H1 (cell line): Measurements from ENCODE around the gene LTO1. TPM values are rescaled to one million over a fixed set of nuclear protein-coding genes. Genes with fewer than 3 reads are reported as not detected.
A peak's percentile ranks its signal among the peaks of the same experiment; 100 is the strongest.

Source experiments
- CTCF ChIA-PET: fragments of 300-600 bp; sonication (Branson Sonifier 250); formaldehyde crosslinking; loops from one replicate; lab custom pipeline; 2021; ENCODE audit not compliant: partially characterized antibody; lab: Charles Lee
- POLR2A ChIA-PET: fragments of 300-600 bp; sonication (Branson Sonifier 250); formaldehyde crosslinking; loops from one replicate; lab custom pipeline; 2021; ENCODE audit warnings: inconsistent platforms; ENCODE audit not compliant: partially characterized antibody; lab: Charles Lee
- DNase-seq, 2 experiments: peaks; one replicate each; pipeline versions ENCODE4 v3.0.0 to v3.0.0-alpha.2; 2010 to 2022; ENCODE audit warnings: low spot score in 2 of 2, low read depth in 1 of 2, mixed read lengths in 1 of 2
- FAIRE-seq: peaks from 2 replicates; lab custom pipeline; 2011; peaks lifted over from hg19 to GRCh38; lab: Jason Lieb, UNC
- H2AFZ ChIP-seq: 2 replicates; pipeline ENCODE4 v1.8.1; 2012; ENCODE audit warnings: low read length, inconsistent platforms
- H2AK5ac ChIP-seq: 2 replicates; pipeline ENCODE4 v1.6.1; 2013; ENCODE audit warnings: low read depth, low read length
- H2BK120ac ChIP-seq: replicated peaks from 2 replicates; pipeline ENCODE3; 2013; ENCODE audit warnings: low read depth, low read length, inconsistent platforms
- H2BK12ac ChIP-seq: 2 replicates; pipeline ENCODE4 v1.6.1; 2013; ENCODE audit warnings: low read depth, low read length
- H2BK15ac ChIP-seq: 2 replicates; pipeline ENCODE4 v1.6.1; 2013; ENCODE audit warnings: low read length
- H2BK20ac ChIP-seq: 2 replicates; pipeline ENCODE4 v1.6.1; 2013; ENCODE audit warnings: low read length
- H2BK5ac ChIP-seq: 2 replicates; pipeline ENCODE4 v1.6.1; 2013; ENCODE audit warnings: low read depth, low read length
- H3K14ac ChIP-seq: 2 replicates; pipeline ENCODE4 v1.6.1; 2013; ENCODE audit warnings: inconsistent platforms; ENCODE audit not compliant: insufficient read length
- H3K18ac ChIP-seq: 2 replicates; pipeline ENCODE4 v1.6.1; 2013; ENCODE audit warnings: low read length; ENCODE audit errors: extremely low read depth
- H3K23ac ChIP-seq: 2 replicates; pipeline ENCODE4 v1.6.1; 2013; ENCODE audit warnings: inconsistent platforms; ENCODE audit not compliant: insufficient read length
- H3K23me2 ChIP-seq: 2 replicates; pipeline ENCODE4 v1.6.1; 2013; ENCODE audit warnings: low read depth, low read length
- H3K27ac ChIP-seq: 2 replicates; pipeline ENCODE4 v1.6.1; 2011; ENCODE audit warnings: low read depth, low read length, inconsistent platforms
- H3K27me3 ChIP-seq, 4 experiments: replicated peaks in 1 of 4; 1 replicate in 1 of 4; 2 replicates in 3 of 4; pipeline versions ENCODE4 v1.6.1 to v1.8.1; 2011 to 2013; ENCODE audit warnings: low read length in 3 of 4, mild to moderate bottlenecking in 3 of 4, inconsistent platforms in 2 of 4, mixed read lengths in 2 of 4, moderate library complexity in 1 of 4; ENCODE audit not compliant: control insufficient read depth in 3 of 4, insufficient read depth in 3 of 4; ENCODE audit errors: extremely low read depth in 1 of 4
- H3K36me3 ChIP-seq, 4 experiments: 2 replicates each; pipeline versions ENCODE4 v1.6.1 to v1.8.1; 2011 to 2013; ENCODE audit warnings: mild to moderate bottlenecking in 4 of 4, low read length in 3 of 4, moderate library complexity in 2 of 4, control low read depth in 1 of 4, inconsistent platforms in 1 of 4; ENCODE audit not compliant: insufficient read depth in 4 of 4, control insufficient read depth in 2 of 4
- H3K4ac ChIP-seq: replicated peaks from 2 replicates; pipeline ENCODE3; 2013; ENCODE audit warnings: low read length, low read depth, mixed read lengths, inconsistent platforms; ENCODE audit not compliant: insufficient read length
- H3K4me1 ChIP-seq, 4 experiments: replicated peaks in 1 of 4; 1 replicate in 1 of 4; 2 replicates in 3 of 4; pipeline versions ENCODE4 v1.6.1 to v1.8.1; 2011 to 2013; ENCODE audit warnings: low read length in 3 of 4, inconsistent platforms in 2 of 4, mixed read lengths in 1 of 4; ENCODE audit not compliant: insufficient read depth in 4 of 4, control insufficient read depth in 3 of 4
- H3K4me2 ChIP-seq, 2 experiments: 2 replicates each; pipeline versions ENCODE4 v1.6.1 to v1.8.1; 2011 to 2013; ENCODE audit warnings: low read depth in 2 of 2, low read length in 2 of 2, control low read depth in 1 of 2, inconsistent platforms in 1 of 2, mild to moderate bottlenecking in 1 of 2; ENCODE audit not compliant: insufficient read depth in 1 of 2
- H3K4me3 ChIP-seq, 4 experiments: fragments of 200-600, 300-600 bp in 1 of 4; sonication (generic), shearing (Covaris generic), sonication (Bioruptor Twin) in 1 of 4; 2 replicates each; pipeline versions ENCODE4 v1.5.1 to v1.8.1; 2011 to 2016; ENCODE audit warnings: low read length in 4 of 4, low read depth in 3 of 4, control low read depth in 2 of 4, inconsistent platforms in 2 of 4, mild to moderate bottlenecking in 2 of 4, mixed read lengths in 1 of 4, moderate library complexity in 1 of 4; ENCODE audit not compliant: insufficient read depth in 2 of 4; ENCODE audit errors: extremely low read depth in 1 of 4
- H3K56ac ChIP-seq: replicated peaks from 2 replicates; pipeline ENCODE3; 2013; ENCODE audit warnings: low read depth, mild to moderate bottlenecking, mixed read lengths, low read length, inconsistent platforms; ENCODE audit not compliant: insufficient read length
- H3K79me1 ChIP-seq: 2 replicates; pipeline ENCODE4 v1.6.1; 2013; ENCODE audit warnings: low read depth, low read length, control low read depth
- H3K79me2 ChIP-seq, 2 experiments: 2 replicates each; pipeline versions ENCODE4 v1.6.1 to v1.8.1; 2012 to 2013; ENCODE audit warnings: low read length in 2 of 2, mild to moderate bottlenecking in 2 of 2, inconsistent platforms in 1 of 2; ENCODE audit not compliant: insufficient read depth in 2 of 2, control insufficient read depth in 1 of 2
- H3K9ac ChIP-seq, 4 experiments: replicated peaks in 1 of 4; 1 replicate in 1 of 4; 2 replicates in 3 of 4; pipeline versions ENCODE4 v1.6.1 to v1.8.1; 2011 to 2013; ENCODE audit warnings: low read depth in 3 of 4, low read length in 3 of 4, control low read depth in 2 of 4, mild to moderate bottlenecking in 2 of 4, moderate library complexity in 2 of 4, inconsistent platforms in 1 of 4; ENCODE audit errors: extremely low read depth in 1 of 4
- H3K9me3 ChIP-seq, 2 experiments: 2 replicates each; pipeline versions ENCODE4 v1.6.1 to v1.8.1; 2012 to 2013; ENCODE audit warnings: mild to moderate bottlenecking in 2 of 2, moderate library complexity in 2 of 2, control low read depth in 1 of 2, inconsistent platforms in 1 of 2, low read depth in 1 of 2, low read length in 1 of 2, mixed read lengths in 1 of 2; ENCODE audit not compliant: insufficient read depth in 2 of 2
- H4K20me1 ChIP-seq, 2 experiments: replicated peaks in 1 of 2; 2 replicates each; pipeline versions ENCODE3 to v1.8.1; 2011 to 2013; ENCODE audit warnings: inconsistent platforms in 2 of 2, low read length in 2 of 2, mild to moderate bottlenecking in 1 of 2; ENCODE audit not compliant: insufficient read depth in 2 of 2, control insufficient read depth in 1 of 2
- H4K5ac ChIP-seq: 2 replicates; pipeline ENCODE4 v1.6.1; 2013; ENCODE audit warnings: low read length, low read depth, mixed read lengths, inconsistent platforms; ENCODE audit not compliant: insufficient read length
- H4K8ac ChIP-seq: 2 replicates; pipeline ENCODE4 v1.8.0; 2013; ENCODE audit warnings: mild to moderate bottlenecking, moderate library complexity, low read length, inconsistent platforms; ENCODE audit not compliant: insufficient read depth; ENCODE audit errors: extremely low read depth
- H4K91ac ChIP-seq: replicated peaks from 2 replicates; pipeline ENCODE3; 2013; ENCODE audit warnings: low read length, mixed read lengths, inconsistent platforms; ENCODE audit not compliant: insufficient read length
- CEBPB ChIP-seq: IDR thresholded peaks from 2 replicates; pipeline ENCODE4 v1.6.1; 2012; ENCODE audit warnings: low read depth, low read length
- CHD2 ChIP-seq: IDR thresholded peaks from 2 replicates; pipeline ENCODE4 v1.6.1; 2012; ENCODE audit warnings: low read length, improper control_type of control experiment
- EGR1 ChIP-seq: IDR thresholded peaks from 2 replicates; pipeline ENCODE4 v1.6.1; 2011; ENCODE audit warnings: low read depth, low read length, borderline replicate concordance
- HDAC6 ChIP-seq: IDR thresholded peaks from one replicate; pipeline ENCODE4 v1.7.1; 2012; ENCODE audit warnings: low read depth, mild to moderate bottlenecking, inconsistent platforms, low read length, moderate library complexity
- JUN ChIP-seq: IDR thresholded peaks from 2 replicates; pipeline ENCODE4 v1.6.1; 2011; ENCODE audit warnings: low read depth, mild to moderate bottlenecking, improper control_type of control experiment, low read length
- JUND ChIP-seq: IDR thresholded peaks from 2 replicates; pipeline ENCODE4 v1.6.1; 2011; ENCODE audit warnings: mild to moderate bottlenecking, improper control_type of control experiment, low read length
- MAFK ChIP-seq: IDR thresholded peaks from 2 replicates; pipeline ENCODE4 v1.6.1; 2012; ENCODE audit warnings: low read depth, mild to moderate bottlenecking, improper control_type of control experiment, low read length
- RBBP5 ChIP-seq: IDR thresholded peaks from 2 replicates; pipeline ENCODE4 v1.7.1; 2012; ENCODE audit warnings: low read depth, mild to moderate bottlenecking, inconsistent platforms, low read length, moderate library complexity, borderline replicate concordance
- RFX5 ChIP-seq: IDR thresholded peaks from 2 replicates; pipeline ENCODE4 v1.6.1; 2011; ENCODE audit warnings: low read depth, low read length, improper control_type of control experiment, borderline replicate concordance
- SIRT6 ChIP-seq: IDR thresholded peaks from one replicate; pipeline ENCODE4 v1.7.1; 2012; ENCODE audit warnings: low read length, inconsistent platforms
- SRF ChIP-seq: IDR thresholded peaks from 2 replicates; pipeline ENCODE4 v1.6.1; 2011; ENCODE audit warnings: mild to moderate bottlenecking, low read depth, low read length, moderate library complexity
- SUZ12 ChIP-seq: fragments of 200-600 bp; sonication (generic); IDR thresholded peaks from 2 replicates; pipeline ENCODE4 v1.6.1; 2012; ENCODE audit warnings: mild to moderate bottlenecking, inconsistent platforms, low read length, moderate library complexity, mixed read lengths
- TCF12 ChIP-seq: IDR thresholded peaks from 2 replicates; pipeline ENCODE4 v1.6.1; 2011; ENCODE audit warnings: low read depth, mild to moderate bottlenecking, low read length
- WGBS, 2 experiments: shearing (Covaris generic) in 1 of 2; methylation state at CpG; one replicate each; pipeline versions ENCODE4 v1.1.6 to v1.1.7; 2013 to 2015; ENCODE audit warnings: low lambda C conversion rate in 2 of 2, mixed read lengths in 2 of 2, inconsistent platforms in 1 of 2, low coverage in 1 of 2, missing lambda C conversion rate in 1 of 2; ENCODE audit not compliant: insufficient replicate concordance in 2 of 2, insufficient coverage in 1 of 2, insufficient read length in 1 of 2; ENCODE audit errors: extremely low coverage in 1 of 2, missing lambda C conversion rate in 1 of 2; 5-methylcytosine and 5-hydroxymethylcytosine counted together
- polyA plus RNA-seq, 7 experiments: library from polyadenylated mRNA; depleted of rRNA in 3 of 7; stranded (reverse) in 5 of 7; unstranded in 2 of 7; fragments of >200 nt in 5 of 7; fragments of 200-250 nt in 2 of 7; gene quantifications; 1 replicate in 5 of 7; 2 replicates in 1 of 7; 4 replicates in 1 of 7; pipeline versions ENCODE4 v1.2.1 to v1.2.3, GENCODE V29; 2011 to 2013; ENCODE audit warnings: missing spikeins in 2 of 7, mixed read lengths in 2 of 7
- total RNA-seq: library from RNA; stranded (reverse); fragmentation: NEBNext Ultra II Directional; extraction: Animal tissue kit (Norgen Biotek cat#: 25700); gene quantifications from 2 replicates; pipeline ENCODE4 v1.2.1, GENCODE V29; 2021
- TF ChIP-seq, protein P1 (sequence below): IDR thresholded peaks from 2 replicates; pipeline ENCODE4 v1.6.1; 2012; ENCODE audit warnings: inconsistent platforms

Gene LTO1
- total and polyA plus RNA-seq, 2 of the 8 experiments (the other 6 are each of a cell fraction or from before 2014, with no cell fraction given) = 15.4 to 21.3 TPM

DNA sequence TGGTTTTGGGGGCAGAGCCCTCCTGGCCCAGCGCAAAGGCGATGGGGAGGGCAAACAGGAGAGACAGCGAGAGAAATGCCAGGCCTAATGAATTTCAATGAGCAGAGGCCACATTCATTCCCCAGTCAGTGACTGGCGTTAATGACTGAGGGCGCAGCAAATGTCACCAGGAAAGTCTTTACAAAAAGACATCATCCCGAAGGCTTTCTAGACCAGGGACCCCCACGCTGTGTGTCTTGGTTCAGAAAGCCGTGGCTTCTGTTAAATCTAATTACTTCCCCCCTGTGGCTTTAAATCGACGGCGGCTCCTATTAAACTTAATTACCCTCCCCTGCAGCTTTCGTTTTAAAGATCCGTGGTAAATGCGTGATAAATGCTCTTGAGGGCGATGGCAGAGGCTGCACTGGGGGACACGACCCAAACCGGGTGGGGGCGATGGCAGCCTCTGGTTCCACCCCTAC lies 30.2 kb upstream of the LTO1 start:
- no peak overlapping the region for H4K5ac ChIP-seq
- peak overlapping the region in 3 of 4 experiments; percentile 27 to 78 (median 42); a peak in 5 of 8 replicates for H3K4me3 ChIP-seq
- H2BK15ac ChIP-seq = no peak overlapping the region; the same call in 1 of the 2 replicates
- H3K14ac ChIP-seq = no peak overlapping the region
- peaks cover 0 to under 1% of the 10 kb centered on the region in 2 experiments for H4K20me1 ChIP-seq
- peak overlapping the region; percentile 52 to 91 for H3K4me2 ChIP-seq
- no peaks in the 10 kb centered on the region for H3K79me1 ChIP-seq
- H2BK20ac ChIP-seq = no peak overlapping the region
- DNase-seq (no peak), FAIRE-seq (no peak)
- no peak overlapping the region for H3K9ac ChIP-seq
- peaks cover 0 to 26% (median 17%) of the 10 kb centered on the region in 4 experiments; a peak in 5 of 7 replicates for H3K27me3 ChIP-seq
- no peaks in the 10 kb centered on the region for H3K36me3 ChIP-seq
- no peak overlapping the region for H4K8ac ChIP-seq
- no peak overlapping the region; the same call in 1 of the 2 replicates for H2AK5ac ChIP-seq
- no peak overlapping the region for H3K56ac ChIP-seq
- H2BK120ac ChIP-seq = no peak overlapping the region
- no peaks in the 10 kb centered on the region for H3K9me3 ChIP-seq
- no peak overlapping the region for H2BK12ac ChIP-seq
- no peaks in the 10 kb centered on the region for H3K79me2 ChIP-seq
- POLR2A ChIA-PET = interaction anchor here (1.2 to 1.3 kb wide), 2 partner anchors 21 to 94 kb away, joined by 3 to 4 read pairs; no protein-coding TSS in a partner anchor
- H3K23ac ChIP-seq = no peak overlapping the region
- no peak overlapping the region for H2AFZ ChIP-seq
- peaks cover 11 to 36% (median 22%) of the 10 kb centered on the region in 4 experiments for H3K4me1 ChIP-seq
- no peak overlapping the region; the same call in 1 of the 2 replicates for H3K18ac ChIP-seq
- H3K23me2 ChIP-seq = peaks cover 5% of the 10 kb centered on the region; the same call in 1 of the 2 replicates
- H2BK5ac ChIP-seq = no peak overlapping the region
- H3K27ac ChIP-seq = no peak overlapping the region
- no peak overlapping the region for H3K4ac ChIP-seq
- WGBS, 2 experiments = 21% methylated on average over 15 of the region's 18 CpGs; no CpG with 5 or more reads in 1 of the 2 experiments
- CTCF ChIA-PET = interaction anchor here (0.9 to 2.7 kb wide), 16 partner anchors 11 to 209 kb away, joined by 3 to 13 read pairs (median 6); partner anchors contain the start of gene FGF4
- no peak overlapping the region for H4K91ac ChIP-seq
- no peak for TF ChIP-seq SIRT6
- TF ChIP-seq TCF12 = no peak
- no peak for TF ChIP-seq CEBPB
- TF ChIP-seq, protein P1, sequence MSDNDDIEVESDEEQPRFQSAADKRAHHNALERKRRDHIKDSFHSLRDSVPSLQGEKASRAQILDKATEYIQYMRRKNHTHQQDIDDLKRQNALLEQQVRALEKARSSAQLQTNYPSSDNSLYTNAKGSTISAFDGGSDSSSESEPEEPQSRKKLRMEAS = no peak
- TF ChIP-seq EGR1 = no peak
- TF ChIP-seq JUN = no peak
- TF ChIP-seq SUZ12 = no peak
- no peak for TF ChIP-seq RFX5
- no peak for TF ChIP-seq HDAC6
- TF ChIP-seq RBBP5 = no peak
- TF ChIP-seq CHD2 = no peak
- no peak for TF ChIP-seq JUND
- no peak for TF ChIP-seq SRF
- no peak for TF ChIP-seq MAFK
